Measurements from ENCODE around the gene AR.

DNA sequence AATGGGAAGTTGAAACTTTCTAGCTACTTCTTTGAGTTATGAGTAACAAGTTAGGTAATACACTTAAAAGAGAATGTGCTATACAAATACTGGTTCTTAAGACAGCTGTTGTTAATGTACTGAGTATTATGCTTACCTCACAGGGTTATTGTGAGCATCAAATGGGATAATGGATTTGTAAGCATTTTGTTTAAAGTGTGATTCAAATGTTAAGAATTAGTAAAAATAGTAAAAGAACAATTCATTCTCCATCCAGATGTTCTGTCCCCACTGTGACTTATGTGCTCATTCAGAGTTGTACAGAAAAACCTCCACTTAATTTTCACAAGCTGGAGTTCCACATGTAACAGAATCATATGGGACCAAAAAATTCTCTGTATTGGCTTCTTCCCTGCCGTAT lies 63.6 kb downstream of the AR start:
- TF ChIP-seq CTCF (IDR thresholded peaks at IDR 0.05), result no peak
- no peak for TF ChIP-seq POLR2A (IDR thresholded peaks at IDR 0.05)
